Peyer's patch (tissue), 4 donors: ENCODE measurements around the gene STAMBP.

Source experiments
- CTCF ChIP-seq, 6 experiments: fragments of 450-650 bp in 4 of 6; fragments of 200-600 bp in 2 of 6; sonication (generic) in 1 of 6; IDR thresholded peaks; one replicate each; pipeline ENCODE4 v1.5.1; 2017 to 2019; ENCODE audit warnings: antibody characterized with exemption in 6 of 6, mild to moderate bottlenecking in 3 of 6, moderate library complexity in 1 of 6
- POLR2A ChIP-seq, 2 donors: fragments of 450-650 bp; IDR thresholded peaks; one replicate each; pipeline ENCODE4 v1.5.1; 2017; ENCODE audit warnings: antibody characterized with exemption in 2 of 2, mild to moderate bottlenecking in 2 of 2, moderate library complexity in 2 of 2

GRCh38 chr2:73903313-73903712 is 74.6 kb downstream of the STAMBP start:
- TF ChIP-seq CTCF (IDR thresholded peaks at IDR 0.05) (no peak), POLR2A (IDR thresholded peaks at IDR 0.05) (no peak)
